HL-60/S4 treated with retinoic acid at 250 ng/mL for 4 days and 3 days (cell line): Measurements from ENCODE around the gene PIK3C2A.

ENCODE experiments used
- in situ Hi-C: fragments of 300-500 bp; cut with MboI; formaldehyde crosslinking; loops from 2 replicates; pipeline ENCODE4 v1.7.0; 2022; ENCODE audit warnings: low sequenced_read_pairs

The PIK3C2A gene, protein sequence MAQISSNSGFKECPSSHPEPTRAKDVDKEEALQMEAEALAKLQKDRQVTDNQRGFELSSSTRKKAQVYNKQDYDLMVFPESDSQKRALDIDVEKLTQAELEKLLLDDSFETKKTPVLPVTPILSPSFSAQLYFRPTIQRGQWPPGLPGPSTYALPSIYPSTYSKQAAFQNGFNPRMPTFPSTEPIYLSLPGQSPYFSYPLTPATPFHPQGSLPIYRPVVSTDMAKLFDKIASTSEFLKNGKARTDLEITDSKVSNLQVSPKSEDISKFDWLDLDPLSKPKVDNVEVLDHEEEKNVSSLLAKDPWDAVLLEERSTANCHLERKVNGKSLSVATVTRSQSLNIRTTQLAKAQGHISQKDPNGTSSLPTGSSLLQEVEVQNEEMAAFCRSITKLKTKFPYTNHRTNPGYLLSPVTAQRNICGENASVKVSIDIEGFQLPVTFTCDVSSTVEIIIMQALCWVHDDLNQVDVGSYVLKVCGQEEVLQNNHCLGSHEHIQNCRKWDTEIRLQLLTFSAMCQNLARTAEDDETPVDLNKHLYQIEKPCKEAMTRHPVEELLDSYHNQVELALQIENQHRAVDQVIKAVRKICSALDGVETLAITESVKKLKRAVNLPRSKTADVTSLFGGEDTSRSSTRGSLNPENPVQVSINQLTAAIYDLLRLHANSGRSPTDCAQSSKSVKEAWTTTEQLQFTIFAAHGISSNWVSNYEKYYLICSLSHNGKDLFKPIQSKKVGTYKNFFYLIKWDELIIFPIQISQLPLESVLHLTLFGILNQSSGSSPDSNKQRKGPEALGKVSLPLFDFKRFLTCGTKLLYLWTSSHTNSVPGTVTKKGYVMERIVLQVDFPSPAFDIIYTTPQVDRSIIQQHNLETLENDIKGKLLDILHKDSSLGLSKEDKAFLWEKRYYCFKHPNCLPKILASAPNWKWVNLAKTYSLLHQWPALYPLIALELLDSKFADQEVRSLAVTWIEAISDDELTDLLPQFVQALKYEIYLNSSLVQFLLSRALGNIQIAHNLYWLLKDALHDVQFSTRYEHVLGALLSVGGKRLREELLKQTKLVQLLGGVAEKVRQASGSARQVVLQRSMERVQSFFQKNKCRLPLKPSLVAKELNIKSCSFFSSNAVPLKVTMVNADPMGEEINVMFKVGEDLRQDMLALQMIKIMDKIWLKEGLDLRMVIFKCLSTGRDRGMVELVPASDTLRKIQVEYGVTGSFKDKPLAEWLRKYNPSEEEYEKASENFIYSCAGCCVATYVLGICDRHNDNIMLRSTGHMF (N-terminal part only)

DNA sequence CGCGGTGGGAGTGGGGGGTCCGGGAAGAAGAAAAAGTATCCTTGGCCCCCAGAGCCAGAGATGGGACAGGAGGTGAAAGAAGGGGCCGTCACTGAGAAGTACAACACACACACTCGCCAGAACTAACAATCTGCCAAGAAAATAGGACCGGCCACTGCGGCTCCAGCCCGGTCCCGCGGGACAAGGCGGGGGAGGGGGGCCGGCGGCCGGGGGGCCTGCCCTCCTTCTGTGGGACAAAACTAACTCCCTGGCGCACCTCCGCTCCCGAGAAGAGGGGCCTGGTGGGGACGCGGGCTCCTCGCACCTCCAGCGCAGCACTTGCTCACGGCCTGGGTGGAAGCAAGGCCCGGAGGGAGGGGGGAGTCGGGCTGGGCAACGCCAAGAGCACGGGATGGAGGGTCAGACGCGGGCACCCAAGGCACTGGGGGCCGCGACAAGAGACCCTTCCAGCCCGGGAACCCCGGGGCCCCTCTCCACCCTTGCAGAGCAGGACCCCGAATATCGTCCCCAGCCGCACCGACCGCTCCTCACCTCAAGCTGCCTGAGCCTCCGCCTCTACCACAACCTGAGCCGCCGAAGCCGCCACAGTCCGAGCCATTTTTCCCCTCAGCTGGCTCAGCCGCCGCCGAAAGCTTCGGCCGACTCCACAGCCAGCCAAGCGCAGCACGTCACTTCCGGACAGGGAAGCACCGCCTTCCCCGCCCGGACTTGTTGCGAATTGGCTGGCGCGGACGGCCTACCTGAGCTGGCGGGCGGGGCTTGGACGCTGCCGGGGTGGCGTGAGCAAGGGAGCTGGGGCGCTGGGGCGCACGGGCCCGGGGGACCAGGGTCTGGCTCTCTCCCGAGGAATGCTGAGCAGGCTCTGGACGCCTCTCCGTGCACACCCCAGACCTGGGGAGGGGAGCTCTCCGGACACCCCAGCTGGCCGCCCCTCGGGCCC, at the start of gene PIK3C2A:
Gene PIK3C2A (minus strand): TSS at position 670 of the 940 bp plus-strand sequence. CDS start 38,245 bp downstream, outside the sequence.
- in situ Hi-C loops, result no loop called here

DNA sequence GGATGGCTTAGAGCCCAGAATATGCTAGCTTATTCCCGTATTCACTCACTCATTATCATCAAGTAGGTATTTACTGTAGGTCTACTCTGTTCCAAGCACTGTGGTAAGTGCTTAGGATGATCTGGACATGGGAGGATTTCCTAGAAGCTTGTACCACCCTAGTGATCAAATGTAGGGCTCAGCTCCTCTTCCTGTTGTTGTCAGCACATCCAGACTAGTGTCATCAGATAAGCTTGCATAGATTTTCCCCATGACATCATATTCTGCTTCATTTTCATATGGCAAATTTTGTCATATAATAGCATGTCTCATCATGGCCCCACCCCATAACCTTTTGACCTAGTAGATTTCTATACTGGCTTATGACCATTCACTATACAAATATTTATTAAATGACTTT, 49.4 kb upstream of the PIK3C2A start:
- in situ Hi-C loops, result no loop called here

DNA sequence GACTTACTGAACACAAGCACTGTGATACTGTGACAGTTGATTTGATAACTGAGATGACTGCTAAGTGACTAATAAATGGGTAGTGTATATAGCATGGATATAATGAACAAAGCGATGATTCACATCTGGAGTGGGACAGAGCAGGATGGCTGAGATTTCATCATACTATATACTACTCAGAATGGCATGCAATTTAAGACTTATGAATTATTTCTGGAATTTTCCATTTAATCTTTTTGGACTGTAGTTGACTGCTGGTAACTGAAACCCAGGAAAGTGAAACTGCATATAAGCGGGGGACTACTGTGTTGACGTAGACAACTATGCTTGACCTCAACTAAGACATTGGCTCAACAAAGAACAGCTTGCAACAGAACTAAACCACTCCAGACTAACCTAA, 48.7 kb upstream of the PIK3C2A start:
- in situ Hi-C loops, result no loop called here

DNA sequence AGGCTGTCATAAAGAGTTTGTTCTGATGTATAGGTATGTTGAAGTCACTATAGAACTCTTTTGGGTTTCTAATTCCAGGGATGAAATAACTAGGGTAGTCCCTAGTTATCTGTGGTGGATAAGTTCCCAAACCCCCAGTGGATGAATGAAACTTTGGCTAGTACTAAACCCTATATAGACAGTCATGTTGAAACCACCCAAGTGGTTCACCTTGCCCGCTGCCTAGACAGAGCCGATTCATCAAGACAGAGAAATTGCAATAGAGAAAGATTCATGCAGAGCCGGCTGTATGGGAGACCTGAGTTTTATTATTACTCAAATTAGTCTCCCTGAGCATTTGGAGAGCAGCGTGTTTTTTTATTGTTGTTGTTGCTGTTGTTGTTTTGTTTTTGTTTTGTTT, 44.9 kb upstream of the PIK3C2A start:
- in situ Hi-C loops, result no loop called here

DNA sequence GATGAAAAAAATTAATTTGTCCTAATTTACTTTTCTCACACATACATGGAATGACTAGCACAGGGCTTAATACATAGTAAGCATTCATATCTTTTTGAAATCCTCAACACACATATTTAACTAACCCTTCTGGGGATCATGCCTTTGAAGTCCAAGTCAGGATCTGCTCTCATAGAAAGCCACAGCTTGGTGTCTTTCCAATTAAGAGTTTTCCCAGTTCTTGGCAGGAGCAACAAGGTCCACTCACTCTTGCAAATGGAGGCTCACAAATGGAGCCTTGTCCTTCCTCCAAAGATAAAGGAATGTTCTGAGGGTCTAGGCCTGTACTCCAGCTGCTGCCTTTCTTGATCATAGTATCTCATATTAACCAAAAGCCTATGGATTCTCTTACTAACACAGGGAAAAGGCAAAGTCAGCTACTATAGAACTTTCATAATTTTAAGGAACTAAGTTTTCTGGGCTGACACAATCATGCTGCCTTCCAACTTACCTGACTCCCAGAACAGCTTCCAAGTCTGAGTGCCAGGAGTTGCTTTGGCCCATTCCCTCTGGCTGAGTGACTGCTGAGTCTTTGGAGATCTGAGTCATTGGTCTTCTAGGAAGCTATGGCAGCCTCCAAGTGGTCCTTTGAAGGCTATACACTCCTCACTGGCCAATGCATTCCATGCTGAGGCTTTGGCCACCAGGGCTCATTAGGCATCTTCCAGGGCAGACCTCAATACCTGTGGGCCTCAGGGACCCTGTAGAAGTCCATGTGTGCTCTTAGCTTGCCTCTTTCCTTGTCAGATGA, 43.0 kb upstream of the PIK3C2A start:
- in situ Hi-C loops, result no loop called here

DNA sequence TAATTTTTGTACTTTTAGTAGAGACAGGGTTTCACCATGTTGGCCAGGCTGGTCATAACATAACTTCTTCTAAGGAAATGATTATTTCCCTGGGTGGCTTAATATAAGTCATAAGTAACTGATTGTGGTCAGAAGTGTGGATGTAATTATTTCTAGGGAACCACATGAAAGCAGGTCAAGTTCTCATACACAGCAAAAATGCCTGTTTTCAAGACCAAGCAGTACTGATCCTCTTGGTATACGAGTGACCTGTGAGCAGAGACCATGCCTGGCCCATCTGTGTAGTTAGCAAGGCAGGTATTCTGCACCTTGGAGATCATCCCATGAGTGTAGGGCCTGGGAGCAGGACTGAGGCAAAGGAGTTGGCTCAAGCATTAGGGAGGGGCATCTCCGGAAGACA, 36.3 kb upstream of the PIK3C2A start:
- in situ Hi-C loops, result loop anchor here (25.0 kb wide), 1 partner anchor 268 kb away; no protein-coding TSS in a partner anchor

DNA sequence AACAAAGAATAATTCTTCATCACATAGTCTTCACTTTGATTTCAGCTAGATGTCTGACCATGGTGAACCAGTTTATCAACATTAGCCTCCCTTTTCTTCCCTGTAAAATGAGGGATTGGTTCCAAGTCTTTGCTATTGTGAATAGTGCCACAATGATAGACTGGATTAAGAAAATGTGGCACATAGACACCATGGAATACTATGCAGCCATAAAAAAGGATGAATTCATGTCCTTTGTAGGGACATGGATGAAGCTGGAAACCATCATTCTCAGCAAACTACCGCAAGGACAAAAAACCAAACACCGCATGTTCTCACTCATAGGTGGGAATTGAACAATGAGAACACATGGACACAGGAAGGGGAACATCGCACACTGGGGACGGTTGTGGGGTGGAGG, 35.2 kb upstream of the PIK3C2A start:
- in situ Hi-C loops, result loop anchor here (25.0 kb wide), 1 partner anchor 269 kb away; no protein-coding TSS in a partner anchor

DNA sequence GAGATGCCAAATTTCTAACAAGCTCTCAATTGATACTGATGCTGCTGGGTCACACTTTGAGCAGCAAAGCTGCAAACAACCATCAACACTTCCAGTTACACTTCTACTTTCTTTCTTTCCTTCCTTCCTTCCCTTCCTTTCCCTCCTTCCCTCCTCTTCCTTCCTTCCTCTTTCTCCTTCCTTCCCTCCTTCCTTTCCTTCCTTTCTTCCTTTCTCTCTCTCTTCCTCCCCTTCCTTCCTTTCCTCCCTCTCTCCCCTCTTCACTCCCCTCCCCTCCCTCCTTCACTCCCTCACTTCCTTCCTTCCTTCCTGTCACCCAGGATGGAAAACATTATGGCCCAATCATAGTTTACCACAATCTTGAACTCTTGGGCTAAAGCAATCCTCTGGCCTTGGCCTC, 33.0 kb upstream of the PIK3C2A start:
- in situ Hi-C loops, result loop anchor here (25.0 kb wide), 1 partner anchor 272 kb away; no protein-coding TSS in a partner anchor

DNA sequence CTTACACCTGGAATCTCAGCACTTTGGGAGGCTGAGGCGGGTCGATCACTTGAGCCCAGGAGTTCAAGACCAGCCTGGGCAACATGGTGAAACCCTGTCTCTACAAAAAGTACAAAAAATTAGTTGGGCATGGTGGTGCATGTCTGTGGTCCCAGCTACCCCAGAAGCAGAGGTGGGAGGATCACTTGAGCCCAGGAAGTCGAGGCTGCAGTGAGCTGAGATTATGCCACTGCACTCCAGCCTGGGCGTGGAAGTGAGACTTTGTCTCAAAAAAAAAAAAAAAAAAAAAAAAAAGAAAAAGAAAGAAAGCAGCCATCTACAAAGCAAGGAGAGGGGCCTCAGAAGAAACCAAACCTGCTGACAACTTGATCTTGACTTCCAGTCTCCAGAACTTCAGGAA, 32.1 kb upstream of the PIK3C2A start:
- in situ Hi-C loops, result loop anchor here (25.0 kb wide), 1 partner anchor 272 kb away; no protein-coding TSS in a partner anchor

DNA sequence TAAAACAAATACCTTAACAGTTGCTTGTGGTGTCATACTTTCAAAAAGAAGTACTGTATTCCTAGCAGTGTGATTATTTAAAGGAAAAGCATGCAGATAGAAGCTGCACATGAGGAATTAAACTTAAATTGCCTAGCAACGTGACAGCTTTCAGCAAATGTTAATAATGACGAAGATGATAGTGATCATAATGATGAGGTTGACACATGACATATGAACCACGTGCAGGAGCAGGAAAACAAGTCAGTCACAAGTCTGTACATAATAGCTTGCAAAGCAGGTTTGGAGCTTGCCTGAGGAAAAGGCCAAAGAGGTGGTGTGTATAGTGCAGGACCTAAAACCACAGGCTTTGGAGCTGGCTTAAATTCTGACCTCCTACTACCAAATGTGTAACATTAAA, 30.6 kb upstream of the PIK3C2A start:
- in situ Hi-C loops, result loop anchor here (25.0 kb wide), 1 partner anchor 274 kb away; no protein-coding TSS in a partner anchor

DNA sequence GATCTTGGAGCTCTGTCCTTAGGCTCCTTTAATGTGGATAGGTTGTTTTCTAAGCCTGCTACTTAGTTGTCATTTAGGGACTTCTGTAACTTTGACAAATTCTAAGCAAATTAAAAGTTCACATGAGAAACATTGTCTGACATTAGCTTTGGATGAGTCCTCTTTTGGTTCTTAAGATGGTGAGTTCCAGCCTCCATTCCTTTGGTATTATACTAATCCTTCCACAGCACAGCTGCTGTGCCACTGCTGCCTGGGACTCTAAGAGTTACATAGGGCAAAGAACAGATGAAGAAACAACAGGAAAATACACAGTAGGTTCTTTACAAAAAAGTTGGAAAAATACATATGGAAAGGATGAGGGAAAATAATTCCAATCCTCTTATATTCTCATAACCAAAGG, 25.3 kb upstream of the PIK3C2A start:
- in situ Hi-C loops, result loop anchor here (25.0 kb wide), 1 partner anchor 279 kb away; no protein-coding TSS in a partner anchor

DNA sequence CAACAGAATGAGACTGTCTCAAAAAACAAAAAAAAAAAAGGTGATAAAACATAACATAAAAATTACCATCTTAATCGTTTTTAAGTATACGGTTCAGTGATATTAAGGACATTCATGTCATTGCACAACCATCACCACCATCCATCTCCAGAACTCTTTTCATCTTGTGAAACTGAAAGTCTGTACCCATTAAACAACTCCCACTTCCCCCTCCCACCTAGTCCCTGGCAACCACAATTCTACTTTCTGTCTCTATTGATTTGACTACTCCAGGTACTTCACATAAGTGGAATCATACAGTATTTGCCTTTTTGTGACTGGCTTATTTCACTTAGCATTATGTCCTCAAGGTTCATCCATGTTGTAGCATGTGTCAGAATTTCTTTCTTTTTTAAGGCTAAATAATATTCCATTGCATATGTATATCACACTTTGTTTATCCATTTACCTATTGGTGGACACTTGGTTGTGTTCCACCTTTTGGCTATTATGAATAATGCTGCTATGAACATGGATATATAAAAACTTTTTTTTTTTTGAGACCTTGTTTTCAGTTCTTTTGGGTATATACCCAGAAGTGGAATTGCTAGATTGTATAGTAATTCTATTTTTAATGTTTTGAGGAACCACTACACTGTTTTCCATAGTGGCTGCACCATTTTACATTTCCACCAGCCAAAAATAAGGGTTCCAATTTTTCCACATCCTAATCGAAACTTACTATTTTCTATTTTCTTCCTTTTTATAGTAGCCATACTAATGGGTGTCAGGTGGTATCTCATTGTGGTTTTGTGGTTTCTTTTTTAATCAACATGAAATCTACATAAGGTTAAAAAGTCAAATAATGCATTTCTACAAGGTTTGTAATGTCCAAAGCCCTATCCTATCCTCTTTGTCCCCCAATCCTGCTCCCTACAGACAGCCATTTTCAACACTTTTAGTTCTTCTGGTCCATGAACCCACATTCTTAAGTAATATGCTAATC, 23.4 kb upstream of the PIK3C2A start:
- in situ Hi-C loops, result loop anchor here (25.0 kb wide), 1 partner anchor 281 kb away; no protein-coding TSS in a partner anchor

DNA sequence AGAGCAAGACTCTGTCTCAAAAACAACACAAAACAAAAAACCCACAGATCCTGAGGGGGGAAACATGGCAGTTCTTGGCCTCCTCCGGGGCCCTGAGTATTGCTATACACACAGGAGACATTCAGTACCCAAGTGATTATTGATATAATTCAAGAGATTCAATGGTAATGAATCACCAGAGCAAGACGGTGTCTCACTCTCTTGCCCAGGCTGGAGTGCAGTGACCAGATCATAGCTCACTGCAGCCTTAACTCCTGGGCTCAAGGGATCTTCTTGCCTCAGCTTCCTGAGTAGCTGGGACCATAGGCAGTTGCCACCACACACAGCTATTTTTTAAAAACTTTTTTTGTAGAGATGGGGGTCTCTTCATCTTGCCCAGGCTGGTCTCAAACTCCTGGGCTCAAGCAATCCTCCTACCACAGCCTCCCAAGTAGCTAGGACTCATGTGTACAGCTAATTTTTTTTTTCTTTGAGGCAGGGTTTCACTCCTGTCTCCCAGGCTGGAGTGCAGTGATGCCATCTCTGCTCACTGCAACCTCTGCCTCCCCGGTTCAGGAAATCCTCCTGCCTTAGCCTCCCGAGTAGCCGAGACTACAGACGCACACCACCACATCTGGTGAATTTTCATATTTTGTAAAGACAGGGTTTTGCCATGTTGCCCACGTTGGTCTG, 21.8 kb upstream of the PIK3C2A start:
- in situ Hi-C loops, result loop anchor here (25.0 kb wide), 1 partner anchor 283 kb away; no protein-coding TSS in a partner anchor

DNA sequence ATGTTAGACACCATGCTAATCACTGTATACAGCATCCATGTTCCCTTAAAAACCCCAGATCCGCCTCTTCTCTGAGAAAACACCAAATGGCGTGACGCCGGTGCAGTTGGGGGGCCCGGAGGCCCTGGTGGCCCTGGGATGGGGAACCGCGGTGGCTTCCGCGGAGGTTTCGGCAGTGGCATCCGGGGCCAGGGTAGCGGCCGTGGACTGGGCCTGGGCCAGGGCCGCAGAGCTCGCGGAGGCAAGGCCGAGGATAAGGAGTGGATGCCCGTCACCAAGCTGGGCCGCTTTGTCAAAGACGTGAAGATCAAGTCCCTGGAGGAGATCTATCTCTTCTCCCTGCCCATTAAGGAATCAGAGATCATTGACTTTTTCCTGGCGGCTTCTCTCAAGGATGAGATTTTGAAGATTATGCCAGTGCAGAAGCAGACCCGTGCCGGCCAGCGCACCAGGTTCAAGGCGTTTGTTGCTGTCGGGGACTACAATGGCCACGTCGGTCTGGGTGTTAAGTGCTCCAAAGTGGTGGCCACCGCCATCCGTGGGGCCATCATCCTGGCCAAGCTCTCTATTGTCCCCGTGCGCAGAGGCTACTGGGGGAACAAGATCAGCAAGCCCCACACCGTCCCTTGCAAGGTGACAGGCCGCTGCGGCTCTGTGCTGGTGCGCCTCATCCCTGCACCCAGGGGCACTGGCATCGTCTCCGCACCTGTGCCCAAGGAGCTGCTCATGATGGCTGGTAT, 20.6 kb upstream of the PIK3C2A start:
- in situ Hi-C loops, result loop anchor here (25.0 kb wide), 1 partner anchor 284 kb away; no protein-coding TSS in a partner anchor

DNA sequence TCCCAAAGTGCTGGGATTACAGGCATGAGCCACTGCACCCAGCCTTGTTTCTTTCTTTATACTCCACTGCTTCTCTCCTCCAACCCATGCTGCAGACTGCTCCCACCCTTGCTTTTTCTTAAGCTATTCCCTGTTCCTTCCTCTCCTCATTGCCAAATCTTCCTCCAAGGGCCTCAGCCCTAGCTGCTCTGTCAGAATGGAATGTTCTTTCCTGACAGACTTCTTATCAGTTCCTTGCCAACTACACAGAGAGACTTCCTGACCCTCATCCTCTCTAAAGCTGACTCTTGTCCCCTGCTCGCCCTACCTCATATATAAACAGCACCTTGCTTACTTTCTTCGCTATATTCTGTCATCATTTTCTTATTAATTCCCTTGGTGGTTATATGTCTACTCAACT, 16.9 kb upstream of the PIK3C2A start:
- in situ Hi-C loops, result loop anchor here (25.0 kb wide), 1 partner anchor 288 kb away; no protein-coding TSS in a partner anchor

DNA sequence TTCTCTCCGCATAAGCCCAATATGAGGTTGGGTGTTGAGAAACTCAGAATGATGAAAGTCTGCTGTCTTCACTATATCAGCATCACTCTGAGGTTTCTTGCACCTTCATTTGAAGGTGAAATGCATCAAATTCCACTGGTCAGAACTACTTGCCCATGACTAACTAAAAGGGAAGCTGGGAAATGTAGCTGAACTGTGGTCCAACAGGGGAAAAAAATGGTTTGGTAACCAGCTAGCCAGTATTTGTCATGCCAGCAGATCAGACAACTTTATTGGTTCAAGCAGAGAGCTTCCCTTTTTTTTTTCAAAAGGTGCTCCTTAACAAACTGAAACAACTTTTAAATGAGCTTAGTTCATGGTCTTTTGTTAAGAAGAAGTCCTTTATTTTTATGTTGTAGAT, 14.2 kb upstream of the PIK3C2A start:
- in situ Hi-C loops, result no loop called here
